ENCODE results near the gene CACNA2D3.

CACNA2D3 gene

DNA sequence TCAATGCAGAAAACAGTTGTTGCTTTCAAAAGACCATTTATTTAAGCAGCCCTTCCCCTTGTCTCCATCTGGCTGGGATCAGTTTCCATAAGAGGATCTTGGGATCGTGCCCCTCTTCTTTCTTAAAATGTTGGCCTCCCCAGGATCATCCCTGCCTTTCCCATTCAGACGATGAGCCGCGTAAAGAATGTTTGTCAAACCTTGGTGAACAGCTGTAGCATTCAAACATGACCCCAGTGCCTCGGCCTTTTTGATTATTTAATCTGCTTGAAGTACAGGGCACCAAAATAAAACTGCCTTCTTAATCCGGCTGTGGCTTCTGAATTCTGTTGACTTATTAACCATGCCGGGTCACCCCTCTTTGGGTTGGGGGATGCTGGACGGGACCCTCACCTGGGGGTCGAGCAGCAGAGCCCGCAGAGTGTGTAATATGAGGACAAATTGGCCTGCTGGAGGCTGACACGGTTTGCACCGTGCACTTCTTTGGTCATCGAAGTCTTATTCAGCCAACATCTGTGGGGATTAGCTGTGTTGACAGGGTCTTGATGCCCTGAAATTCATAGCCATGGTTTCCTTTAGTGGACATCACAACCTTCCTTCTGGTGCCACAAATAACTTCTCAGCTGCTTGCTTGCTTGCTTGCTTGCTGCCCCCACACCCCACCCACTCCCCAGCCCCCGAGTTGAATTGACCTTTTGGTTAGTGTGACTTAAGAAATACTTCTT, 805.9 kb downstream of the CACNA2D3 start, which contains the start of gene LRTM1:
Gene LRTM1, minus strand, starts transcription at position 14 of the 725 bp plus-strand sequence. CDS start 148 bp downstream, outside the sequence.
- TF ChIP-seq, protein P1, sequence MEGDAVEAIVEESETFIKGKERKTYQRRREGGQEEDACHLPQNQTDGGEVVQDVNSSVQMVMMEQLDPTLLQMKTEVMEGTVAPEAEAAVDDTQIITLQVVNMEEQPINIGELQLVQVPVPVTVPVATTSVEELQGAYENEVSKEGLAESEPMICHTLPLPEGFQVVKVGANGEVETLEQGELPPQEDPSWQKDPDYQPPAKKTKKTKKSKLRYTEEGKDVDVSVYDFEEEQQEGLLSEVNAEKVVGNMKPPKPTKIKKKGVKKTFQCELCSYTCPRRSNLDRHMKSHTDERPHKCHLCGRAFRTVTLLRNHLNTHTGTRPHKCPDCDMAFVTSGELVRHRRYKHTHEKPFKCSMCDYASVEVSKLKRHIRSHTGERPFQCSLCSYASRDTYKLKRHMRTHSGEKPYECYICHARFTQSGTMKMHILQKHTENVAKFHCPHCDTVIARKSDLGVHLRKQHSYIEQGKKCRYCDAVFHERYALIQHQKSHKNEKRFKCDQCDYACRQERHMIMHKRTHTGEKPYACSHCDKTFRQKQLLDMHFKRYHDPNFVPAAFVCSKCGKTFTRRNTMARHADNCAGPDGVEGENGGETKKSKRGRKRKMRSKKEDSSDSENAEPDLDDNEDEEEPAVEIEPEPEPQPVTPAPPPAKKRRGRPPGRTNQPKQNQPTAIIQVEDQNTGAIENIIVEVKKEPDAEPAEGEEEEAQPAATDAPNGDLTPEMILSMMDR (IDR thresholded peaks at IDR 0.05; ENCODE audit: low read depth, low read length), result no peak
- no peak within 1 kb of the TSS for H3K4me3 ChIP-seq (ENCODE audit: low read depth, low read length)
- DNase-seq (ENCODE audit: low read depth, low spot score), result no peak
- in situ Hi-C loops (cut with HindIII; ENCODE audit: low sequenced_read_pairs), result no loop called here

DNA sequence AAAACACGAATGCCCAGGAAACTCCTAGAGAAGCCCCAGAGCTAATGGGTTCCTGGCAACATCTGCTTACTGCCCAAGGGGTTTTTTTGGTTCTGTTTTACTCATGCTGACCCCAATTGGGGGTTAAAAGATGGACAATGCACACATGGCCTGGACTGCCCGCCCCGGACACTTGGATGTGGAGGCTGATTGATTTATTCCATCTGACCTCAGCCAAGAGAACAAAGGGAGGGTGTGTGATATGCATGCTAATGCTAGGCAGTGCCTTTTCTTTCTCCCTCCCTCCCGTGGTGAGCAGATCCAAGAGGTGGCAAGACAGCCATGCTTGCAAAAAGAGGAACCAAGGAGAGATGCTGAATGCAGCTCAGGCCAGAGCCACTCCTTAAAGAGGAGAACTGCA, 808.8 kb downstream of the CACNA2D3 start:
- in situ Hi-C loops (cut with HindIII; ENCODE audit: low sequenced_read_pairs), result no loop called here
- DNase-seq (ENCODE audit: low read depth, low spot score), result no peak
- no peak overlapping the region for H3K4me3 ChIP-seq (ENCODE audit: low read depth, low read length)
- TF ChIP-seq, protein P1 (IDR thresholded peaks at IDR 0.05; ENCODE audit: low read depth, low read length), result no peak

DNA sequence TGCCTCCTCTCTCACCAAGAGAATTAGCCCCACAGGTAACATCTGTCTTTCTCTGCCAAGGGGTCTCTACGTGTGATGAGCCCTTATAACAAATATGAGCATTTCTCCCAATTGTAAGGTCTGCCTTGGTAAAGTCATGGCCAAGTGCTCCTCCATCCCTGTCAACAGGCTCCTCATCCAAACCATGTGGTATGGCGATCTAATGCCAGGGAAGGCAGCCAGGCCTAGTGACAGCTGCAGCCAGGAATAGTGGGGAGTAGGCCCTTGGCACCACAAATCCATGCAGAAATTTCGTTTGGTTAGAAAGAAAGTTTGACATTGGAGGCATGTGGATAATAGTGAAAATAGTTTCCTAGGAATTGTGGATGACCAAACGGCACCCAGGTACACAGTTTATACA, 810.3 kb downstream of the CACNA2D3 start:
- in situ Hi-C loops (cut with HindIII; ENCODE audit: low sequenced_read_pairs), result no loop called here
- TF ChIP-seq, protein P1 (IDR thresholded peaks at IDR 0.05; ENCODE audit: low read depth, low read length), result no peak
- no peak overlapping the region for H3K4me3 ChIP-seq (ENCODE audit: low read depth, low read length)
- no peak for DNase-seq (ENCODE audit: low read depth, low spot score)

DNA sequence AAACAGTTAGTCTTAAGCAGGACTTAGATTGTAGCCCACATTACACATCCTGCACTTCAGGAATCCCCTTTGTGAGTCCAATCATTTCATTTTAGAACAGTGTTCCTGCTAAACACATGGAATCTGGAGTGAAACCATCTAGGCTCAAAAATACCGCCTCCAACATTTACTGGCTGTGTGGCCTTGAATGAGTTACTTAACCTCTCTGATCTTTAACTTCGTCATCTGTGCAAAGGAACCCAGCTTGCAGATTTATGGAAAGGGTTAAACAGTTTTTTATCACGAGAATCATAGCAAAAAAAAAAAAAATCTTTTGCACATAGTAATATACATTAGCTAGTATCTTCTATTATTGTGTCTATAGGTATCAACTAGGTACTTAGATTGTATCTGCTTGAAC, 813.5 kb downstream of the CACNA2D3 start:
- DNase-seq (ENCODE audit: low read depth, low spot score), result no peak
- in situ Hi-C loops (cut with HindIII; ENCODE audit: low sequenced_read_pairs), result no loop called here
- TF ChIP-seq, protein P1 (IDR thresholded peaks at IDR 0.05; ENCODE audit: low read depth, low read length), result no peak
- no peak overlapping the region for H3K4me3 ChIP-seq (ENCODE audit: low read depth, low read length)

DNA sequence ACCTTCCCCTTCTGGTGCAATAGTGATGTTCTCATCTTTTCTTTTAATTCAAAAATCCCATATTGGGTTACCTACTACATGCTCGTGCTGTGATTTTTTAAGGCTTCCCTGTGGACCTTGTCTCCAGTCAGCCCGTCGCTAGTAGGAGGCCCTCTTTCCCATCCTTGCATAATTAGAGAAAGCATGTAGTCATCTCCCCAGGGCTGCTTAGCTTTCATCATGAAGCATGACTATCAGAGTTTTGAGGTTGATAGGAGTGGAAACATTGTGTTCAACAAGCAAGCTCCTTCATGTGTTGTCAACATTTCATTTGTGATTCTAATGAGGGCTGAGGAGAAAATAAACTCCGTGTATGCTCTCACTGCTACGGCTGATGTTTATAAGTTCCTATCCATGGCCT, 814.2 kb downstream of the CACNA2D3 start:
- TF ChIP-seq, protein P1 (IDR thresholded peaks at IDR 0.05; ENCODE audit: low read depth, low read length), result no peak
- in situ Hi-C loops (cut with HindIII; ENCODE audit: low sequenced_read_pairs), result no loop called here
- no peak for DNase-seq (ENCODE audit: low read depth, low spot score)
- H3K4me3 ChIP-seq (ENCODE audit: low read depth, low read length), result no peak overlapping the region

DNA sequence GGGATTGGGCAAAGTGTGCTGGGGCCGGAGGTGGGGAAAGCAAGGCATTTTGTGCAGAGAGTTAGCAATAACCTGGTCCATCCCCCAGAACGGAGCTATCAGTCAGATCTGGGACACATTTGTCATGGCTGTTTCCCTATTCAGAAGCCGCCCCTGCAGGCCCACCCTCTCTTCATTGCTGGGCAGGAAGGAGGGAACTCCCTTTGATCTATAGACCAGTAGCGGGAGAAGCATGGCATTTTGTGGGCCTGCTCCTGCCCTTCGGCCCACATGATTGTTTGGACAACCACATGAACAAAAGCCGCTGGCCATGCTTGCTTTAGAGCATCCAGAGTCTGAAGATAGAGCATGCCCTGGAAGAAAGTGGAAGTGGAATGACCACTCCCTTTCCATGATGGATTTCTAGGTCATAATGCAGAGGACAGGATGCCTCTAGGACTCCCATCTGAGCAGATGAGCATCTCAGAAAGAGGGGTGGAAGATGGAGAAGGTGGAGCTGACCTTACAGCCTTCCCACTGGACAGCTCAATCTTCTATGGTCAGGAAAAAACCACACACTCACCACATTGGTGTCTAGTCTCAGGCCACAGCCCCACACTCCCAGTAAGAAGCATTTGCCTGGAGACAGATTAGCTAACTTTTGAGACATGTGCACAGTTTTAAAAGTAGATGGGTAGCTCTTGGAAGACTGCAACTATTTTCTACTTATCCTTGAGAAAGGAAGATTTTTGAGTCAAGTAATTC, 817.4 kb downstream of the CACNA2D3 start:
- in situ Hi-C loops (cut with HindIII; ENCODE audit: low sequenced_read_pairs), result no loop called here
- no peak overlapping the region for H3K4me3 ChIP-seq (ENCODE audit: low read depth, low read length)
- TF ChIP-seq, protein P1 (IDR thresholded peaks at IDR 0.05; ENCODE audit: low read depth, low read length), result no peak
- DNase-seq (ENCODE audit: low read depth, low spot score), result peak; percentile 52
